ENCODE results near the gene JRKL. TPM values are rescaled to one million over a fixed set of nuclear protein-coding genes. Genes with fewer than 3 reads are reported as not detected.
"Not testable (repeated sequence)": the region's sequence is repeated elsewhere in the genome, so short reads cannot be mapped to it uniquely, and the experiment has no call there.

The JRKL gene
- total RNA-seq, 1 donor from 2014 or later: 12.9 TPM

DNA sequence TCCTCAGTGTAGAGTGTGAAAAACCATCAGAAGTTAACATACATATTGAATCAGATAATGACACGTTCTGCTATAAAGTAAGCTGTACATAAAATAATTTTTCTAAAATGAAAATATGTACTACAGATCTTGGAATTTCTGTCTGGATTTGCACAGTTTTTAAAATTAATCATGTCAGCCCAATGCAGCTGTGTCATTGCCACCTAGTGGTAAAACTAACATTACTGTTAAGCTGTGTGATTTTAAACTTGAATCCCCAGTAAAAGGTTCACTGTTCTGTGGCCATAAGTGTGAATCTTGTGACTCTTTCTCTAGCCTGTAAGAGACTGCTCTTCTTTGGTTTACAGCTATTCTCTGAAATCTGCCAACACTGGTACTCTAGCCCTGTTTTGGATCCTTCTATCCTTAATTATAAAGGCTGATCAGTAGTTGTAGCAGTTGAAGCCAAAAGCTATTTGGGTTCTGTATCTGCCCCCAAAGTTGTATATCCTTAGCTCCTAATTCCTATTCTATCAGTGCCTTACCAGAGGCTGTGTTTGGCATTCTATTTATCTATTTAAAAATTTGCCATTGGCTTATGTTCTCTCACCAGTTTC, 4.0 kb downstream of the JRKL start:
- no peak for DNase-seq (ENCODE audit: low spot score)

DNA sequence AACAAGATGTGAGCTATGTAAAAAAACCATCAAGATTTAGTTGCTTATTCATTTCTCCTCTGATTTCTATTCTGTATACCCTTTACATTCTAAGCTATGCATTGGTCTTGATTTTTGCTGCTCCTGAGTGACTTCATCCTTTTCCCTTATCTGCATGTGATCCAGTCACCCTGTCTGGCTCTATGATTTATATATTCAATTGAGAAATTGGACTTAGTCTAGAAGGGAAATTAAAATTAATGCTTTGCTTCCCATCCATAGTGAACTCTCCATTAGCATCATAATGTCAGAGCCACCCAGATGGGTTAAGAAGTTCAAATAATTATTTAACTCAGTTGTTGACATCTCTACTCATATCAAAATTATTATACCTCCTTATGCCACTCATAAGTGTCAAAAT, 5.0 kb downstream of the JRKL start:
- DNase-seq (ENCODE audit: low spot score): no peak

DNA sequence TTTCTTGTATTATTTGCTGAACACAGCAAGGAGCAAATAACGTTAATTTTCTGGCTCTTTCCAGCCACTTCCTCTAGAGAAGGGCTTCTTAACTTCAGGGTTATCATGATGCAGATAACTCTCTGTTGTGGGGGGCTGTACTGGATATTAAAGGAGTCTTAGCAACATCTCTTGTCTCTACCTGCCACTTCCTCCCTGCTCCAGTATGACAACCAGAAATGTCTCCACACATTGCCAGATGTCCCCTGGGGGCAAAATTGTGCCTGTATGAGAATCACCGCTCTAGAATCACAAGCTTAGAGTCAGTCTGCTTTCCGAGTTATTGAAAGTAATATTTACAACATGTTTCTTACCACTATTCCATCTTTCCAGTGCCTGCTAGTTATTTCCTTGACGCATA, 6.8 kb downstream of the JRKL start:
- no peak for DNase-seq (ENCODE audit: low spot score)

DNA sequence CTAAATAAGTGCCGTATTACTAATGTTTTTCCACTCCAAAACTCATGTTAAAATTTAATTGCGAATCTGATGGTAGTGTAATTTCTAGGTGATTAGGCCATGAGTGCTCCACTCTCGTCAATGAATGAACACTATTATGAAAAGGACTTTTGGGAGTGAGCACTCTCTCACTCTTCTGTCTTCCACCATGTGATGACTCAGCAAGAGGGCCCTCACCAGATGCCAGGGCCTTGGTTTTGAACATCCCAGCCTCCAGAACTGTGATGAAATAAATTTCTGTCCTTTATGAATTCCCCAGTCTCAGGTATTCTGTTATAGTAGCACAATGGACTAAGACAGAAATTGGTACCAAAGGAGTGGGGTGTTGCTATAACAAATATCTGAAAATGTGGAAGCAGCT, 8.1 kb downstream of the JRKL start:
- DNase-seq (ENCODE audit: low spot score): no peak

DNA sequence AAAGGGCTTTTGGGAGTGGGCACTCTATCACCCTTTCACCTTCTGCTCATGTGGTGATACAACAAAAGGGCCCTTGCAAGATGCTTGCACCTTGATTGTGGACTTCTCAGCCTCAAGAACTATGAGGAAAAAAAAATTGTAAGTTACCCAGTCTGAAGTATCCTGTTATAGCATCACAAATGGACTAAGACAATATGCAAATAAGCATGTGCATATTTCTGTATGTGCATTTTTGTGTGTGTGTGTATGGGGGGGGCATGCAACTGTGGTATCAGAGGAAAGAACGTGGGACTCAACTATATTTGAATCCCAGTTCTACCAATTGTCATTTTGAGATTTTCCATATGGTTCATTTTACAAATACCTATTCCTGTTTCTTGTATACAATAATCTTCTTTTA, 10.9 kb downstream of the JRKL start:
- no peak for DNase-seq (ENCODE audit: low spot score)

DNA sequence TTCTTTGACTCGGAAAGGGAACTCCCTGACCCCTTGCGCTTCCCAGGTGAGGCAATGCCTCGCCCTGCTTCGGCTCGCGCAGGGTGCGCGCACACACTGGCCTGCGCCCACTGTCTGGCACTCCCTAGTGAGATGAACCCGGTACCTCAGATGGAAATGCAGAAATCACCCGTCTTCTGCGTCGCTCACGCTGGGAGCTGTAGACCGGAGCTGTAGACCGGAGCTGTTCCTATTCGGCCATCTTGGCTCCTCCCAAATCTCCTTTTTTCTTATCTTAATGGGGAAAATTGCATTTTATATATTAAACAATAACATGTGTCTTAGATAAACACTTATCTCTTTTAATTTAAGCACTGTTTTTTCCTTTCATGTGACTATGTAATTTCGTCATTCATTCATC, 21.6 kb downstream of the JRKL start:
- DNase-seq (ENCODE audit: low spot score): not testable (repeated sequence)

DNA sequence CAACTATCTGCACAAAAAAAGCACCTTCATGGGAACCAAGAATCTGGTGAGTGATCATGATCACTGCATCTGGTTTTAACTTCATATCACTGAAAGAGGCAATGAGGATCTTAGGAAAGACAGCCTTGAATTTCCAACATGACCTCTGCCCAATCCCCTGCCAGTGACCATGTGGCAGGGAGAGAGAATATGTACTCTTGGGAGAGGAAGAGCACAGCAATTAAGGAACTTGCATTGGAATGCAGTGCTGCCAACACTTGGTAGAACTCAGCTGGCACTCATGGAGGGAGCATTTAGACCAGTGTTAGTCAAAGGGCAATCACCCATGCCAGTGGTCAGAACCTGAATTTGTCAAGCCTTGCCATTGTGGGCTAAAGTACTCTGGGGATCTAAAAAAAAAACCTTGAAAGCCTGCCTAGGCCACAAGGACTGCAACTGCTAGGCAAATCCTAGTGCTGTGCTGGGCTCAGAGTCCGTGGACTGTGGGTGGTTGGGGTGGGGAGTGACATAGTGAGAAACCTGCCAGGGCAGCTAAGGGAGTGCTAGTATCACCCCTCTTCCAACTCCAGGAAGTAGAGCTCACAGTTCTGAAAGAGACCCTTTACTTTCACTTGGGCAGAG, 23.1 kb downstream of the JRKL start:
- DNase-seq (ENCODE audit: low spot score): no peak

DNA sequence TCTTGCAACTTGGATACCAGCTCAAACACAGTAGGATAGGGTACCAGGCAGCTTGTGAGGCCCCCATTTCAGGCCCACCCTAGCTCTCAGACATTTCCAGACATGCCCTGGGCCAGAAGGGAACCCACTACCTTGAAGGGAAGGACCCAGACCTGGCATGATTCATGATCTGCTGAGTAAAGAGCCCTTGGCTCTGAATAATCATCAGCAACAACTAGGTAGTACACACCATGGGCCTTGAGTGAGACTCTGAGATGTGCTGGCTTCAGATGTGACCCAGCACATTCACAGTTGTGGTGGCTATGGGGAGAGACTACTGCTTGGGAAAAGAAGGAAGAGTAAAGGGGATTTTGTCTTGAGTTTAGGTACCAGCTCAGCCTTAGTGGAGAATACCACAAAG, 23.6 kb downstream of the JRKL start:
- no peak for DNase-seq (ENCODE audit: low spot score)

DNA sequence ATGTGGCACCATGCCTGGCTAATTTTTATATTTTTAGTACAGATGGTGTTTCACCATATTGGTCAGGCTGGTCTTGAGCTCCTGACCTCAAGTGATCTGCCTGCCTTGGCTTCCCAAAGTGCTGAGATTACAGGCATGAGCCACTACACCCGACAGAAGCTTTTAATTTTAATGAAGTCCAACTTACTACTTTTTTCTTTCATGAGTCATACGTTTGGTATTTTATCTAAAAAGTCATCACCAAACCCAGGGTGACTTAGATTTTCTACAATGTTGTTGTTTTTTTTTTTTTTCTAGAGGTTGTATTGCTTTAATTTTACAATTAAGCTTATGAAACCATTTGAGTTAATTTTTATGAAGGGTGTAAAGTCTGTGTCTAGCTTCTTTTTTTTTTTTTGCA, 34.9 kb downstream of the JRKL start:
- DNase-seq (ENCODE audit: low spot score): no peak

DNA sequence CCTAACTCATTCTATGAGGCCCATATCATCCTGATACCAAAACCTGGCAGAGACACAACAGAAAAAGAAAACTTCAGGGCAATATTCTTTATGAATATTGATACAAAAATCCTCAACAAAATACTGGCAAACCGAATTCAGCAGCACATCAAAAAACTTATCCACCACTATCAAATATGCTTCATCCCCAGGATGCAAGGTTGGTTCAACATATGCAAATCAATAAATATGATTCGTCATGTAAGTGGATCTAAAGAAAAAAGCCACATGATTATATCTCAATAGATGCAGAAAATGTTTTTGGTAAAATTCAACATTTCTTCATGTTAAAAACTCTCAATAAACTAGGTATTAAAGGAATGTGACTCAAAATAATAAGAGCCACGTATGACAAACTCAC, 40.9 kb downstream of the JRKL start:
- no peak for DNase-seq (ENCODE audit: low spot score)

DNA sequence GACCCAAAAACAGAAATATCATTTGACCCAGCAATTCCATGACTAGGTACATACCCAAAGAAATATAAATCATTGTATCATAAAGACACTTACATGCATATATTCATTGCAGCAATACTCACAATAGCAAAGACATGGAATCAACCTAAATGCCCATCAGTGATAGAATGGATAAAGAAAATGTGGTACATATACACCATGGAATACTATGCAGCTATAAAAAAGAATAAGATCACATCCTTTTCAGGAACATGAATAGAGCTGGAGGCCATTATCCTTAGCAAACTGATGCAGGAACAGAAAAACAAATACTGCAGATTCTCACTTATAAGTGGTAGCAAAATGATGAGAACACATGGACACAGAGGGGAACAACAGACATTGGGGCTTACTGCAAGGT, 42.8 kb downstream of the JRKL start:
- not testable (repeated sequence) for DNase-seq (ENCODE audit: low spot score)

Other genes with a start within 250 kb of the JRKL start
- gene MAML2, start 46.8 kb upstream of the JRKL start, total RNA-seq: 14.3 TPM
- gene CCDC82, start 101 bp upstream of the JRKL start, total RNA-seq: 19.6 TPM